Keratinocyte (primary cell): ENCODE results near the gene PGC. TPM values are rescaled to one million over a fixed set of nuclear protein-coding genes. Genes with fewer than 3 reads are reported as not detected.

Source experiments
- DNase-seq: peaks from one replicate; pipeline ENCODE4 v3.0.0-alpha.2; 2011; ENCODE audit warnings: low read depth, missing footprints, low spot score
- FAIRE-seq: peaks from 2 replicates; lab custom pipeline; 2011; peaks lifted over from hg19 to GRCh38; lab: Jason Lieb, UNC
- H2AFZ ChIP-seq: 2 replicates; pipeline ENCODE4 v1.6.0; 2012; ENCODE audit warnings: low read length, control low read depth, inconsistent platforms; ENCODE audit not compliant: control insufficient read depth
- H3K27ac ChIP-seq: 2 replicates; pipeline ENCODE4 v1.5.1; 2011; ENCODE audit warnings: low read length; ENCODE audit not compliant: control insufficient read depth, insufficient read depth
- H3K27me3 ChIP-seq: 3 replicates; pipeline ENCODE4 v1.6.0; 2011; ENCODE audit warnings: low read length; ENCODE audit not compliant: control insufficient read depth, insufficient read depth; ENCODE audit errors: extremely low read depth
- H3K36me3 ChIP-seq, 2 experiments: 2 replicates in 1 of 2; 3 replicates in 1 of 2; pipeline ENCODE4 v1.5.1; 2011; ENCODE audit warnings: low read length in 2 of 2, mild to moderate bottlenecking in 1 of 2; ENCODE audit not compliant: control insufficient read depth in 2 of 2, insufficient read depth in 2 of 2; ENCODE audit errors: extremely low read depth in 1 of 2
- H3K4me1 ChIP-seq: 3 replicates; pipeline ENCODE4 v1.5.1; 2011; ENCODE audit warnings: low read length; ENCODE audit not compliant: control insufficient read depth, insufficient read depth; ENCODE audit errors: extremely low read depth
- H3K4me2 ChIP-seq: 3 replicates; pipeline ENCODE4 v1.6.0; 2011; ENCODE audit warnings: low read depth, low read length; ENCODE audit not compliant: control insufficient read depth, insufficient read depth; ENCODE audit errors: extremely low read depth
- H3K4me3 ChIP-seq, 3 experiments: fragments of 200-600 bp in 1 of 3; sonication (generic) in 1 of 3; 2 replicates in 2 of 3; 3 replicates in 1 of 3; pipeline ENCODE4 v1.5.1; 2011 to 2016; ENCODE audit warnings: low read length in 3 of 3, mild to moderate bottlenecking in 3 of 3, control low read depth in 2 of 3, inconsistent platforms in 1 of 3, low read depth in 1 of 3, mixed read lengths in 1 of 3, mixed run types in 1 of 3, moderate library complexity in 1 of 3; ENCODE audit not compliant: control insufficient read depth in 2 of 3, insufficient read depth in 2 of 3; ENCODE audit errors: extremely low read depth in 1 of 3
- H3K79me2 ChIP-seq: 2 replicates; pipeline ENCODE4 v1.6.0; 2012; ENCODE audit warnings: low read length; ENCODE audit not compliant: control insufficient read depth, insufficient read depth
- H3K9ac ChIP-seq: 3 replicates; pipeline ENCODE4 v1.6.0; 2011; ENCODE audit warnings: low read length; ENCODE audit not compliant: control insufficient read depth, insufficient read depth; ENCODE audit errors: extremely low read depth
- H3K9me1 ChIP-seq: 3 replicates; pipeline ENCODE4 v1.6.0; 2011; ENCODE audit warnings: low read length; ENCODE audit not compliant: control insufficient read depth, insufficient read depth; ENCODE audit errors: extremely low read depth
- H3K9me3 ChIP-seq: 2 replicates; pipeline ENCODE4 v1.5.1; 2012; ENCODE audit warnings: low read depth, low read length; ENCODE audit not compliant: control insufficient read depth
- H4K20me1 ChIP-seq: 3 replicates; pipeline ENCODE4 v1.6.0; 2011; ENCODE audit warnings: low read length; ENCODE audit not compliant: control insufficient read depth, insufficient read depth; ENCODE audit errors: extremely low read depth
- CTCF ChIP-seq, 3 experiments: IDR thresholded peaks in 1 of 3; conservative IDR thresholded peaks in 1 of 3; optimal IDR thresholded peaks in 1 of 3; 2 replicates in 2 of 3; 3 replicates in 1 of 3; pipeline versions ENCODE3 to v1.5.1; 2011; ENCODE audit warnings: low read length in 3 of 3, mild to moderate bottlenecking in 3 of 3, moderate library complexity in 2 of 3, control low read depth in 1 of 3, inconsistent platforms in 1 of 3; ENCODE audit not compliant: insufficient read depth in 2 of 3; ENCODE audit errors: extremely low read depth in 1 of 3
- EZH2 ChIP-seq: IDR thresholded peaks from one replicate; pipeline ENCODE4 v1.6.1; 2012; ENCODE audit warnings: inconsistent platforms, mild to moderate bottlenecking, low read length, moderate library complexity
- dilution Hi-C: fragments of 300-500 bp; cut with MboI; formaldehyde crosslinking; loops from one replicate; pipeline ENCODE4 v1.7.0; 2020; ENCODE audit warnings: low sequenced_read_pairs; ENCODE audit not compliant: extremely low pct_ligation_motif_present
- polyA plus RNA-seq, 5 experiments: library from polyadenylated mRNA; depleted of rRNA in 3 of 5; stranded (reverse) in 3 of 5; stranded (forward) in 1 of 5; unstranded in 1 of 5; fragments of >200 nt; gene quantifications; 1 replicate in 1 of 5; 2 replicates in 3 of 5; 3 replicates in 1 of 5; pipeline versions ENCODE4 v1.2.1 to v1.2.3, GENCODE V29; 2011 to 2012; ENCODE audit warnings: missing spikeins in 2 of 5, low read depth in 1 of 5, low replicate concordance in 1 of 5

PGC gene
- polyA plus RNA-seq, 1 donor (not counting 4 experiments of a cell fraction or from before 2014, with no cell fraction given), result not detected

- Histone ChIP-seq H3K27ac (no peak overlapping the region), H3K79me2 (no peaks in the 10 kb centered on the region), H3K4me1 (peaks cover 44% of the 10 kb centered on the region), H3K9me1 (no peaks in the 10 kb centered on the region), H2AFZ (no peak overlapping the region), H3K4me2 (no peak overlapping the region), H3K36me3 (no peaks in the 10 kb centered on the region), H3K9me3 (no peaks in the 10 kb centered on the region), H3K4me3 (no peak overlapping the region), H3K9ac (no peak overlapping the region), H3K27me3 (no peaks in the 10 kb centered on the region), H4K20me1 (no peaks in the 10 kb centered on the region)
- dilution Hi-C loops, result no loop called here
- DNase-seq (no peak), FAIRE-seq (no peak)
- TF ChIP-seq CTCF (optimal IDR thresholded peaks at IDR 0.05 in 1 of 3, IDR thresholded peaks at IDR 0.05 in 1 of 3, conservative IDR thresholded peaks at IDR 0.05 in 1 of 3; ENCODE audit: extremely low read depth in 1 of 3, insufficient read depth in 2 of 3, low read length in 3 of 3) (no peak), EZH2 (no peak)
Measured at GRCh38 chr6:41719436-41720261, 27.5 kb downstream of the PGC start.

- FAIRE-seq (no peak), DNase-seq (no peak)
- Histone ChIP-seq H3K4me2 (peak overlapping the region; percentile 65), H3K27ac (no peak overlapping the region), H3K27me3 (no peaks in the 10 kb centered on the region), H3K9me3 (no peaks in the 10 kb centered on the region), H3K9me1 (no peaks in the 10 kb centered on the region), H4K20me1 (no peaks in the 10 kb centered on the region), H2AFZ (no peak overlapping the region), H3K36me3 (no peaks in the 10 kb centered on the region), H3K4me3 (peak overlapping the region in 1 of 3 experiments; percentile 16), H3K4me1 (peaks cover 47% of the 10 kb centered on the region), H3K9ac (no peak overlapping the region), H3K79me2 (no peaks in the 10 kb centered on the region)
- dilution Hi-C loops, result no loop called here
- TF ChIP-seq CTCF (optimal IDR thresholded peaks at IDR 0.05 in 1 of 3, IDR thresholded peaks at IDR 0.05 in 1 of 3, conservative IDR thresholded peaks at IDR 0.05 in 1 of 3; ENCODE audit: extremely low read depth in 1 of 3, insufficient read depth in 2 of 3, low read length in 3 of 3) (no peak), EZH2 (no peak)
Measured at GRCh38 chr6:41718828-41719227, 28.4 kb downstream of the PGC start.
